Measurements from ENCODE around the gene VMP1.

DNA sequence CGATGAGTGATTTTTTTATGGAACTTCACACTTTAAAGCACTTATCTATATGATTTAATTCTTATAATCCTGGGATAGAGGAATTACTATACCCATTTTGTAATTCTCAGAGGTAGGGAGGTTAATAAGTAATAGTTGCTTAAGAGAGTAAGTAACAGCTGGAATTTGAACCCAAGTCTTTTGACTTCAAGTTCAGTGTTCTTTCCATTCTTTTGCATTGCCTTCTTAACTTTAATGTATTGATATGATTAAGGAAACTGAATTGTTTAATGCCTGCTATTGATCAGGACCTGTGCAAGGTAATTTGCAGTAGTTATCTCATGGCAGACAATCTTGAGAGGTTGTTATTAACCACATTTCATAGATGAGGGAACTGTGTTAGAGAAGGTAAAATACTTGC lies 106.8 kb downstream of the VMP1 start:
- TF ChIP-seq, protein P1, sequence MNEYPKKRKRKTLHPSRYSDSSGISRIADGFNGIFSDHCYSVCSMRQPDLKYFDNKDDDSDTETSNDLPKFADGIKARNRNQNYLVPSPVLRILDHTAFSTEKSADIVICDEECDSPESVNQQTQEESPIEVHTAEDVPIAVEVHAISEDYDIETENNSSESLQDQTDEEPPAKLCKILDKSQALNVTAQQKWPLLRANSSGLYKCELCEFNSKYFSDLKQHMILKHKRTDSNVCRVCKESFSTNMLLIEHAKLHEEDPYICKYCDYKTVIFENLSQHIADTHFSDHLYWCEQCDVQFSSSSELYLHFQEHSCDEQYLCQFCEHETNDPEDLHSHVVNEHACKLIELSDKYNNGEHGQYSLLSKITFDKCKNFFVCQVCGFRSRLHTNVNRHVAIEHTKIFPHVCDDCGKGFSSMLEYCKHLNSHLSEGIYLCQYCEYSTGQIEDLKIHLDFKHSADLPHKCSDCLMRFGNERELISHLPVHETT (tag by site-specific recombination; IDR thresholded peaks at IDR 0.05), result no peak
- TF ChIP-seq, protein P2, sequence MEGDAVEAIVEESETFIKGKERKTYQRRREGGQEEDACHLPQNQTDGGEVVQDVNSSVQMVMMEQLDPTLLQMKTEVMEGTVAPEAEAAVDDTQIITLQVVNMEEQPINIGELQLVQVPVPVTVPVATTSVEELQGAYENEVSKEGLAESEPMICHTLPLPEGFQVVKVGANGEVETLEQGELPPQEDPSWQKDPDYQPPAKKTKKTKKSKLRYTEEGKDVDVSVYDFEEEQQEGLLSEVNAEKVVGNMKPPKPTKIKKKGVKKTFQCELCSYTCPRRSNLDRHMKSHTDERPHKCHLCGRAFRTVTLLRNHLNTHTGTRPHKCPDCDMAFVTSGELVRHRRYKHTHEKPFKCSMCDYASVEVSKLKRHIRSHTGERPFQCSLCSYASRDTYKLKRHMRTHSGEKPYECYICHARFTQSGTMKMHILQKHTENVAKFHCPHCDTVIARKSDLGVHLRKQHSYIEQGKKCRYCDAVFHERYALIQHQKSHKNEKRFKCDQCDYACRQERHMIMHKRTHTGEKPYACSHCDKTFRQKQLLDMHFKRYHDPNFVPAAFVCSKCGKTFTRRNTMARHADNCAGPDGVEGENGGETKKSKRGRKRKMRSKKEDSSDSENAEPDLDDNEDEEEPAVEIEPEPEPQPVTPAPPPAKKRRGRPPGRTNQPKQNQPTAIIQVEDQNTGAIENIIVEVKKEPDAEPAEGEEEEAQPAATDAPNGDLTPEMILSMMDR (tag by site-specific recombination; IDR thresholded peaks at IDR 0.05), result no peak
- TF ChIP-seq ZNF610 (tag by site-specific recombination; IDR thresholded peaks at IDR 0.05; ENCODE audit: borderline replicate concordance), result no peak
- TF ChIP-seq, protein P3, sequence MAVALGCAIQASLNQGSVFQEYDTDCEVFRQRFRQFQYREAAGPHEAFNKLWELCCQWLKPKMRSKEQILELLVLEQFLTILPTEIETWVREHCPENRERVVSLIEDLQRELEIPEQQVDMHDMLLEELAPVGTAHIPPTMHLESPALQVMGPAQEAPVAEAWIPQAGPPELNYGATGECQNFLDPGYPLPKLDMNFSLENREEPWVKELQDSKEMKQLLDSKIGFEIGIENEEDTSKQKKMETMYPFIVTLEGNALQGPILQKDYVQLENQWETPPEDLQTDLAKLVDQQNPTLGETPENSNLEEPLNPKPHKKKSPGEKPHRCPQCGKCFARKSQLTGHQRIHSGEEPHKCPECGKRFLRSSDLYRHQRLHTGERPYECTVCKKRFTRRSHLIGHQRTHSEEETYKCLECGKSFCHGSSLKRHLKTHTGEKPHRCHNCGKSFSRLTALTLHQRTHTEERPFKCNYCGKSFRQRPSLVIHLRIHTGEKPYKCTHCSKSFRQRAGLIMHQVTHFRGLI (tag by site-specific recombination; IDR thresholded peaks at IDR 0.05), result no peak
- TF ChIP-seq RBAK (tag by site-specific recombination; IDR thresholded peaks at IDR 0.05), result no peak
- TF ChIP-seq ZNF843 (tag by site-specific recombination; IDR thresholded peaks at IDR 0.05), result no peak
- TF ChIP-seq ZNF175 (tag by site-specific recombination; IDR thresholded peaks at IDR 0.05), result no peak
- TF ChIP-seq ZNF555 (tag by site-specific recombination; conservative IDR thresholded peaks at IDR 0.05), result no peak
- TF ChIP-seq, protein P4, sequence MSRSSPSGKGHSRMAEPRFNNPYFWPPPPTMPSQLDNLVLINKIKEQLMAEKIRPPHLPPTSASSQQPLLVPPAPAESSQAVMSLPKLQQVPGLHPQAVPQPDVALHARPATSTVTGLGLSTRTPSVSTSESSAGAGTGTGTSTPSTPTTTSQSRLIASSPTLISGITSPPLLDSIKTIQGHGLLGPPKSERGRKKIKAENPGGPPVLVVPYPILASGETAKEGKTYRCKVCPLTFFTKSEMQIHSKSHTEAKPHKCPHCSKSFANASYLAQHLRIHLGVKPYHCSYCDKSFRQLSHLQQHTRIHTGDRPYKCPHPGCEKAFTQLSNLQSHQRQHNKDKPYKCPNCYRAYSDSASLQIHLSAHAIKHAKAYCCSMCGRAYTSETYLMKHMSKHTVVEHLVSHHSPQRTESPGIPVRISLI (tag by site-specific recombination; IDR thresholded peaks at IDR 0.05), result no peak
